Trophoblast cell (in vitro differentiated cells and primary cell): ENCODE results near the gene MCAT.

Experiments used
- DNase-seq, 2 donors: peaks; one replicate each; pipeline ENCODE4 v3.0.0-alpha.2; 2016
- H2AFZ ChIP-seq: 2 replicates; pipeline ENCODE4 v1.6.1; 2013; ENCODE audit warnings: low read length, moderate library complexity, mild to moderate bottlenecking; ENCODE audit not compliant: insufficient read depth, poor library complexity
- H2AK5ac ChIP-seq: 2 replicates; pipeline ENCODE4 v1.6.1; 2013; ENCODE audit warnings: mild to moderate bottlenecking, low read length
- H2BK120ac ChIP-seq: 2 replicates; pipeline ENCODE4 v1.6.1; 2013; ENCODE audit warnings: low read length, mild to moderate bottlenecking, moderate library complexity; ENCODE audit not compliant: insufficient read depth, poor library complexity
- H2BK12ac ChIP-seq: 2 replicates; pipeline ENCODE4 v1.6.1; 2013; ENCODE audit warnings: mild to moderate bottlenecking, low read length, moderate library complexity
- H2BK5ac ChIP-seq: 2 replicates; pipeline ENCODE4 v1.6.1; 2013; ENCODE audit warnings: low read length, low read depth, moderate library complexity, mild to moderate bottlenecking; ENCODE audit not compliant: poor library complexity
- H3K14ac ChIP-seq: 2 replicates; pipeline ENCODE4 v1.6.1; 2013; ENCODE audit warnings: mild to moderate bottlenecking, low read length
- H3K18ac ChIP-seq: 2 replicates; pipeline ENCODE4 v1.6.1; 2013; ENCODE audit warnings: mild to moderate bottlenecking, low read length
- H3K23ac ChIP-seq: 2 replicates; pipeline ENCODE4 v1.6.1; 2013; ENCODE audit warnings: low read length
- H3K27ac ChIP-seq: 2 replicates; pipeline ENCODE4 v1.5.1; 2013; ENCODE audit warnings: low read depth, mild to moderate bottlenecking, inconsistent platforms, low read length, moderate library complexity
- H3K27me3 ChIP-seq: 2 replicates; pipeline ENCODE4 v1.6.1; 2013; ENCODE audit warnings: inconsistent platforms, mild to moderate bottlenecking, low read length, moderate library complexity; ENCODE audit not compliant: insufficient read depth
- H3K36me3 ChIP-seq, 2 experiments: 1 replicate in 1 of 2; 2 replicates in 1 of 2; pipeline ENCODE4 v1.6.1; 2013; ENCODE audit warnings: low read length in 2 of 2, mild to moderate bottlenecking in 2 of 2, moderate library complexity in 1 of 2; ENCODE audit not compliant: insufficient read depth in 2 of 2, control insufficient read depth in 1 of 2
- H3K4ac ChIP-seq: 2 replicates; pipeline ENCODE4 v1.6.1; 2013; ENCODE audit warnings: low read depth, mild to moderate bottlenecking, low read length, moderate library complexity
- H3K4me1 ChIP-seq, 2 experiments: 1 replicate in 1 of 2; 2 replicates in 1 of 2; pipeline ENCODE4 v1.6.1; 2013; ENCODE audit warnings: low read length in 2 of 2, mild to moderate bottlenecking in 2 of 2, moderate library complexity in 1 of 2; ENCODE audit not compliant: insufficient read depth in 2 of 2, control insufficient read depth in 1 of 2
- H3K4me2 ChIP-seq: 2 replicates; pipeline ENCODE4 v1.6.1; 2013; ENCODE audit warnings: inconsistent platforms, mild to moderate bottlenecking, low read length, moderate library complexity
- H3K4me3 ChIP-seq: 2 replicates; pipeline ENCODE4 v1.5.1; 2013; ENCODE audit warnings: mild to moderate bottlenecking, low read depth, low read length, inconsistent platforms
- H3K79me1 ChIP-seq: one replicate; pipeline ENCODE4 v1.6.1; 2013; ENCODE audit warnings: low read length
- H3K79me2 ChIP-seq: 2 replicates; pipeline ENCODE4 v1.6.1; 2013; ENCODE audit warnings: low read length, mild to moderate bottlenecking; ENCODE audit not compliant: control insufficient read depth, insufficient read depth, poor library complexity
- H3K9ac ChIP-seq: 2 replicates; pipeline ENCODE4 v1.6.1; 2013; ENCODE audit warnings: mild to moderate bottlenecking, low read length
- H3K9me3 ChIP-seq: 2 replicates; pipeline ENCODE4 v1.6.1; 2013; ENCODE audit warnings: low read depth, mild to moderate bottlenecking, control low read depth, inconsistent platforms, low read length; ENCODE audit not compliant: insufficient read depth
- H4K12ac ChIP-seq: 2 replicates; pipeline ENCODE4 v1.6.1; 2013; ENCODE audit warnings: low read depth, mild to moderate bottlenecking, low read length, moderate library complexity
- H4K8ac ChIP-seq: 2 replicates; pipeline ENCODE4 v1.6.1; 2013; ENCODE audit warnings: low read depth, mild to moderate bottlenecking, low read length, moderate library complexity
- H4K91ac ChIP-seq: one replicate; pipeline ENCODE4 v1.6.1; 2013; ENCODE audit warnings: low read depth, mild to moderate bottlenecking, low read length, moderate library complexity
- WGBS: extraction: QIAGEN DNeasy Blood & Tissue Kit; methylation state at CpG from one replicate; pipeline ENCODE4 v1.1.7; 2013; ENCODE audit warnings: missing lambda C conversion rate; ENCODE audit not compliant: insufficient read length, insufficient coverage; ENCODE audit errors: extremely low coverage; 5-methylcytosine and 5-hydroxymethylcytosine counted together

Gene MCAT

DNA sequence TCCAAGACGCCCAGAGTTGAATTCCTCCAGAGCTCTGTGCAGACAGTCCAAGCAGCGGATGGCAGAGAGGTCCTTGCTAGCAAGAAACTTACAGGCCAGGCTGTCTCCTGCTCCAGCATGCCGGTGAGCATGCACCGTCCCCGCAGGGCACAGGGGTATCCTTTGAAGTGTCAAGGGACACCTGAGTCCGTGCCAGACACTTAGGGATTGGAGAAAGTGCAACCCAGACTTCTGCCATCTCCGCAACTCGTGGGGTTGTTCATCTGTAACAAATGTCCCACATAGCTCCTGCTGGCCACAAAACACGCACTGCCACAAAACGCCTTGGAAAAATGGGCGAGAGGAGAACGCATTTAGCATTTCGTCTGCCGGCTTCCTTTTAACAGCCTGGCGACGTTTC lies 21.4 kb upstream of the MCAT start:
- Histone ChIP-seq H3K4me2 (no peak overlapping the region), H4K91ac (no peak overlapping the region), H2BK5ac (no peak overlapping the region), H2BK120ac (no peak overlapping the region), H3K27ac (no peak overlapping the region), H3K4ac (no peak overlapping the region), H3K14ac (no peak overlapping the region), H3K9me3 (peaks cover 1% of the 10 kb centered on the region), H3K27me3 (no peaks in the 10 kb centered on the region), H4K8ac (no peak overlapping the region), H2BK12ac (no peak overlapping the region), H2AK5ac (no peak overlapping the region), H3K4me1 (peaks cover 10 to 12% of the 10 kb centered on the region in 2 experiments), H3K79me2 (no peaks in the 10 kb centered on the region), H3K36me3 (peaks cover 7 to 14% of the 10 kb centered on the region in 2 experiments), H3K18ac (no peak overlapping the region), H3K23ac (no peak overlapping the region), H2AFZ (no peak overlapping the region), H4K12ac (no peak overlapping the region), H3K9ac (no peak overlapping the region), H3K79me1 (peaks cover 4% of the 10 kb centered on the region), H3K4me3 (no peak overlapping the region)
- WGBS = no CpG with 5 or more reads among the region's 16 CpGs
- DNase-seq = peak in 1 of 2 donors; percentile 22

DNA sequence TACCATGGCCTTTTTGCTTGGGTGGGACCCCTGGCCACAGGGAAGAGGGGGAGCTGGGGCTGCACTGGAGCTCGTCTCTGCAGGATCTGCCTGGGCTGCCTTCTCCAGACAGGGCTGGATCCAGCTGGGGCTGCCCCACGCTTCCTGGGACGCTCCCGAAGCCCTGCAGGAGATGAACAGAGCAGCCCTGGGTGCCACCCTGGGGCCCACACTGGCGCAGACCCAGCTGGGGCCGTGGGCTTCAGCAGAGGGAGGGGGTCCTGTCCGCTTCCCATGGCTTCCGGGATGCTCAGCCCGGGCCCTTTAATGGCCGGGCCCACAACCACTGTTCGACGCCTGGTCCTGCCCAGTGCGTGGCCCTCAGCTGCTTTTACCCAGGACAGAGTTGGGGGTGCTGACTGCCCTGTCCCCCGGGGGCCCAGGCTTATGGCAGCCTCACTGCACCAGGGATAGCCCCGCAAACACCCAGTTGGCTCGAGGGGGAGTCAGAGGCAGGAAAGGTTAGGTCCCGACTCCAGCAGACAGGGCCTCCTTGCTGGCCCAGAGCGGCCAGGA lies 20.1 kb upstream of the MCAT start:
- Histone ChIP-seq H3K9ac (no peak overlapping the region), H3K36me3 (peaks cover 7 to 13% of the 10 kb centered on the region in 2 experiments), H3K18ac (no peak overlapping the region), H3K4me3 (no peak overlapping the region), H4K12ac (no peak overlapping the region), H3K27me3 (no peaks in the 10 kb centered on the region), H4K8ac (no peak overlapping the region), H3K14ac (no peak overlapping the region), H2BK5ac (no peak overlapping the region), H2BK120ac (no peak overlapping the region), H3K27ac (no peak overlapping the region), H2AK5ac (no peak overlapping the region), H3K79me1 (no peaks in the 10 kb centered on the region), H3K4me1 (peaks cover 3 to 6% of the 10 kb centered on the region in 2 experiments), H3K4me2 (no peak overlapping the region), H3K79me2 (no peaks in the 10 kb centered on the region), H2BK12ac (no peak overlapping the region), H3K23ac (no peak overlapping the region), H4K91ac (no peak overlapping the region), H3K9me3 (peaks cover 1% of the 10 kb centered on the region), H2AFZ (no peak overlapping the region), H3K4ac (no peak overlapping the region)
- WGBS = no CpG with 5 or more reads among the region's 18 CpGs
- DNase-seq = no peak

DNA sequence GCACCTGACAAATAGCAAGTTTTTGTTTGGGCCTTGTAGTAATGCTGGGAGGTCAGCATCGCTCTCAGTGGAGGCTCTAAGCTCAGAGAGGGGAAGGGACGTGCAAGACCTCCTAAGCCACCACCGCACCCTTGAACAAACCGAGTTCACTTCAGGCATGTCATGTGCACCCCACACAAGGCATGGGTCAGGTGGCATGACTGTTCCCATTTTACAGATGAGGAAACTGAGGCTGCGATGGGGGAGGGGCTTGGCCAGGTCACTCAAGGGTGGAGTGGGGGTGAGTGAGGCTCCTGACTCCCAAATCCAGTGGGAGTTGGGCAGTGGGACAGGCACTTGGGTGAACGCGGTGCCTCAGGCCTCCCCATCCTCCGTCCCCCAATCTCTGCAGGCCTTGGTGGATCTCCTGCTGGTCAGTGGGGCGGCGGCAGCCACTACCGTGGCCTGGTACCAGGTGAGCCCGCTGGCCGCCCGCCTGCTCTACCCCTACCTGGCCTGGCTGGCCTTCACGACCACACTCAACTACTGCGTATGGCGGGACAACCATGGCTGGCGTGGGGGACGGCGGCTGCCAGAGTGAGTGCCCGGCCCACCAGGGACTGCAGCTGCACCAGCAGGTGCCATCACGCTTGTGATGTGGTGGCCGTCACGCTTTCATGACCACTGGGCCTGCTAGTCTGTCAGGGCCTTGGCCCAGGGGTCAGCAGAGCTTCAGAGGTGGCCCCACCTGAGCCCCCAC lies 19.4 kb upstream of the MCAT start:
- no CpG with 5 or more reads among the region's 24 CpGs for whole genome bisulfite sequencing
- no peak overlapping the region for H4K91ac ChIP-seq

DNA sequence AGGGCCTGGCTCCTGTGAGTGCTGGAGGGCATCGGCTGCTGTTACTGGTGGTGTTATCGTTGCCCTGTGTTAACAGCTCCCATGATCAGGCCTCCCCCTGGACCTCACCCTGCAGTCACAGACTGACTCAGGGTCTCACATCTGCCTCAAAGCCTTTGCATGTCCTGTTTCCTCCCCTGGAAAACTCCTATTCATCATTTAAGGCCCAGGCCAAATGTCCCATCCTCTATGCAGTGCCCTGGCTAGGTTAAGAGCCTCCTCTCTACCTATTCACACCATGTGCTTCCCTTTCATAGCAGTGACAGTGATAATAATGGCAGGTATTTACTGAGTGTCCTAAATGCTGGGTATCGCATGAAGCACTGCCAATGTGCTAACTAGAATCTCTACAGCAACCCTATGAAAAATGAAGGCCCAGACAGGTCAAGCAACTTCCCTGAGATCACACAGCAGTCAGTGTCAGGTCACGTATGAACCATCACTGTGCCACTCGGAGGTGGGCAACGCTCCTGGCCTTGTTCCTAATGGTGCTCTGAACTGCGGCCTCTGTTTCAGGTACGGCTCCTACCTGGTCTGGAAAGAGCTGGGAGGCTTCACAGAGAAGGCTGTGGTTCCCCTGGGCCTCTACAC lies 17.4 kb upstream of the MCAT start:
- Histone ChIP-seq H2BK12ac (no peak overlapping the region), H4K12ac (no peak overlapping the region), H3K9ac (no peak overlapping the region), H3K23ac (no peak overlapping the region), H3K79me1 (no peaks in the 10 kb centered on the region), H3K14ac (no peak overlapping the region), H2BK5ac (no peak overlapping the region), H2AK5ac (peak overlapping the region; percentile 26), H3K9me3 (peaks cover 1% of the 10 kb centered on the region), H4K91ac (no peak overlapping the region), H4K8ac (no peak overlapping the region), H3K4me3 (no peak overlapping the region), H2BK120ac (no peak overlapping the region), H3K4me2 (no peak overlapping the region), H3K79me2 (no peaks in the 10 kb centered on the region), H3K4ac (no peak overlapping the region), H3K36me3 (no peaks in the 10 kb centered on the region), H3K27ac (no peak overlapping the region), H3K27me3 (no peaks in the 10 kb centered on the region), H3K4me1 (no peaks in the 10 kb centered on the region), H3K18ac (no peak overlapping the region), H2AFZ (no peak overlapping the region)
- DNase-seq = no peak
- WGBS = no CpG with 5 or more reads among the region's 8 CpGs

More for the DNA sequence above, 19.4 kb upstream of the MCAT start:
- no peak overlapping the region for H4K12ac ChIP-seq
- no peak overlapping the region for H3K4me2 ChIP-seq
- H4K8ac ChIP-seq = no peak overlapping the region
- H2BK12ac ChIP-seq = no peak overlapping the region
- H2AK5ac ChIP-seq = no peak overlapping the region
- H3K9ac ChIP-seq = no peak overlapping the region
- H3K23ac ChIP-seq = no peak overlapping the region
- no peak overlapping the region for H3K4ac ChIP-seq
- no peak for DNase-seq
- no peak overlapping the region for H2BK120ac ChIP-seq
- H3K27me3 ChIP-seq = no peaks in the 10 kb centered on the region
- peaks cover 1% of the 10 kb centered on the region for H3K9me3 ChIP-seq
- H3K79me1 ChIP-seq = no peaks in the 10 kb centered on the region
- H3K79me2 ChIP-seq = no peaks in the 10 kb centered on the region
- H3K4me1 ChIP-seq = peaks cover 0 to under 1% of the 10 kb centered on the region in 2 experiments
- H3K27ac ChIP-seq = no peak overlapping the region
- peaks cover 3 to 7% of the 10 kb centered on the region in 2 experiments for H3K36me3 ChIP-seq
- no peak overlapping the region for H3K14ac ChIP-seq
- H2AFZ ChIP-seq = no peak overlapping the region
- H3K18ac ChIP-seq = no peak overlapping the region
- no peak overlapping the region for H3K4me3 ChIP-seq
- no peak overlapping the region for H2BK5ac ChIP-seq
